Endodermal cell (in vitro differentiated cells): Measurements from ENCODE around the gene TCTN2. TPM values are rescaled to one million over a fixed set of nuclear protein-coding genes. Genes with fewer than 3 reads are reported as not detected.

Source experiments
- DNase-seq: peaks from one replicate; pipeline ENCODE4 v3.0.0-alpha.2; 2017
- H3K27ac ChIP-seq: 2 replicates; pipeline ENCODE4 v1.5.1; 2013; ENCODE audit warnings: mild to moderate bottlenecking, low read depth, low read length, moderate library complexity
- H3K27me3 ChIP-seq: 2 replicates; pipeline ENCODE4 v1.6.1; 2013; ENCODE audit warnings: mild to moderate bottlenecking, low read length, moderate library complexity; ENCODE audit not compliant: insufficient read depth, control insufficient read depth, poor library complexity, severe bottlenecking
- H3K36me3 ChIP-seq: 2 replicates; pipeline ENCODE4 v1.7.0; 2013; ENCODE audit warnings: mild to moderate bottlenecking, low read length, moderate library complexity; ENCODE audit not compliant: control insufficient read depth, insufficient read depth
- H3K4me1 ChIP-seq: one replicate; pipeline ENCODE4 v1.7.0; 2013; ENCODE audit warnings: low read length; ENCODE audit not compliant: control insufficient read depth, insufficient read depth
- H3K4me3 ChIP-seq: 2 replicates; pipeline ENCODE4 v1.5.1; 2013; ENCODE audit warnings: mild to moderate bottlenecking, low read length, moderate library complexity
- H3K9ac ChIP-seq: 2 replicates; pipeline ENCODE4 v1.6.1; 2013; ENCODE audit warnings: mild to moderate bottlenecking, low read length, moderate library complexity; ENCODE audit not compliant: poor library complexity, severe bottlenecking; ENCODE audit errors: extremely low read depth
- H3K9me3 ChIP-seq: 2 replicates; pipeline ENCODE4 v1.6.1; 2013; ENCODE audit warnings: mild to moderate bottlenecking, low read length, moderate library complexity; ENCODE audit not compliant: control insufficient read depth
- H3K27ac Mint-ChIP-seq: 2 replicates; pipeline ENCODE4 v1.8.0; 2020; ENCODE audit warnings: mixed read lengths
- H3K27me3 Mint-ChIP-seq: 2 replicates; pipeline ENCODE4 v1.8.0; 2021; ENCODE audit warnings: mild to moderate bottlenecking, mixed read lengths; ENCODE audit not compliant: insufficient read depth
- H3K36me3 Mint-ChIP-seq: 2 replicates; pipeline ENCODE4 v1.8.0; 2020; ENCODE audit warnings: low read depth, mixed read lengths
- H3K4me1 Mint-ChIP-seq: 2 replicates; pipeline ENCODE4 v1.8.0; 2020; ENCODE audit warnings: mixed read lengths
- H3K4me3 Mint-ChIP-seq: 2 replicates; pipeline ENCODE4 v1.8.0; 2020; ENCODE audit warnings: mild to moderate bottlenecking, moderate library complexity, mixed read lengths
- H3K9me3 Mint-ChIP-seq: 2 replicates; pipeline ENCODE4 v1.8.0; 2020; ENCODE audit warnings: mild to moderate bottlenecking, mixed read lengths
- WGBS, 2 experiments: methylation state at CpG; one replicate each; pipeline versions ENCODE4 v1.1.5 to v1.1.7; 2013; ENCODE audit warnings: missing lambda C conversion rate in 2 of 2, mixed read lengths in 1 of 2; ENCODE audit not compliant: insufficient coverage in 1 of 2, insufficient read length in 1 of 2; 5-methylcytosine and 5-hydroxymethylcytosine counted together
- total RNA-seq, 2 donors: library from RNA; stranded (reverse); fragmentation: NEBNext Ultra II Directional in 1 of 2; extraction: Animal tissue kit (Norgen Biotek cat#: 25700) in 1 of 2; gene quantifications; 2 replicates in 1 of 2; 3 replicates in 1 of 2; pipeline ENCODE4 v1.2.1, GENCODE V29; 2021
- TF ChIP-seq, protein P1 (sequence below): fragments of 200-600 bp; sonication (generic); conservative IDR thresholded peaks from 2 replicates; pipeline ENCODE4 v1.5.0; 2021; ENCODE audit warnings: antibody characterized with exemption, mild to moderate bottlenecking

The TCTN2 gene
- total RNA-seq, 2 donors from 2014 or later = 19.2 to 25.6 TPM

DNA sequence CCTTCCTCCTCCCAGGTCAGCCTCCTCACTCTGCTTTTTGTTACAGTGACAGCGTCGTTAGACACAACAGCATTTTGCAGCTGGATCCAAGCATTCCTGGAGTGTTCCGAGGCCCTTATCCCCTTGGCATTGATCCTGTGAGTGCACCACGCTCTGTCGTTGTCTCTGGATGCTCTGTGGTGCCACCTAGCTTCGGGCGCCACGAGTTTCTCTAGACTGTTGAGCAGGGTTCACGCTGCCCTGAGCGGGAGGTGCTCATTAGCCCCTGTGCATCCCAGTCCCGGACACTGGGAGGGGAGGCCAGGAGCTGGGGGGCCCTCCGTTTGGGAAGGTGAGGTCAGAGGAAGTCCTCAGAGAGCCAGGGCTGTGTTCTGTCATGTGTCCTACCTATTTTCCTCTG, 73.9 kb downstream of the TCTN2 start:
- TF ChIP-seq, protein P1, sequence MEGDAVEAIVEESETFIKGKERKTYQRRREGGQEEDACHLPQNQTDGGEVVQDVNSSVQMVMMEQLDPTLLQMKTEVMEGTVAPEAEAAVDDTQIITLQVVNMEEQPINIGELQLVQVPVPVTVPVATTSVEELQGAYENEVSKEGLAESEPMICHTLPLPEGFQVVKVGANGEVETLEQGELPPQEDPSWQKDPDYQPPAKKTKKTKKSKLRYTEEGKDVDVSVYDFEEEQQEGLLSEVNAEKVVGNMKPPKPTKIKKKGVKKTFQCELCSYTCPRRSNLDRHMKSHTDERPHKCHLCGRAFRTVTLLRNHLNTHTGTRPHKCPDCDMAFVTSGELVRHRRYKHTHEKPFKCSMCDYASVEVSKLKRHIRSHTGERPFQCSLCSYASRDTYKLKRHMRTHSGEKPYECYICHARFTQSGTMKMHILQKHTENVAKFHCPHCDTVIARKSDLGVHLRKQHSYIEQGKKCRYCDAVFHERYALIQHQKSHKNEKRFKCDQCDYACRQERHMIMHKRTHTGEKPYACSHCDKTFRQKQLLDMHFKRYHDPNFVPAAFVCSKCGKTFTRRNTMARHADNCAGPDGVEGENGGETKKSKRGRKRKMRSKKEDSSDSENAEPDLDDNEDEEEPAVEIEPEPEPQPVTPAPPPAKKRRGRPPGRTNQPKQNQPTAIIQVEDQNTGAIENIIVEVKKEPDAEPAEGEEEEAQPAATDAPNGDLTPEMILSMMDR = peak; percentile 63
- Histone ChIP-seq H3K9me3 (no peaks in the 10 kb centered on the region), H3K4me1 (no peaks in the 10 kb centered on the region), H3K9ac (no peak overlapping the region), H3K4me3 (no peak overlapping the region), H3K27me3 (no peaks in the 10 kb centered on the region), H3K36me3 (peaks cover 82% of the 10 kb centered on the region), H3K27ac (no peak overlapping the region)
- Mint-ChIP-seq H3K27ac (peak overlapping the region; percentile 32), H3K36me3 (peaks cover 81% of the 10 kb centered on the region), H3K27me3 (no peaks in the 10 kb centered on the region), H3K9me3 (no peaks in the 10 kb centered on the region), H3K4me1 (no peaks in the 10 kb centered on the region), H3K4me3 (no peak overlapping the region)
- 91 to 98% methylated on average over 6 to 12 of the region's 12 CpGs for whole genome bisulfite sequencing, 2 experiments
- DNase-seq = peak; percentile 75

GRCh38 chr12:123747309-123747708, 76.4 kb downstream of the TCTN2 start:
- Mint-ChIP-seq H3K9me3 (no peaks in the 10 kb centered on the region), H3K4me3 (no peak overlapping the region), H3K27me3 (no peaks in the 10 kb centered on the region), H3K36me3 (peaks cover 80% of the 10 kb centered on the region), H3K4me1 (no peaks in the 10 kb centered on the region), H3K27ac (no peak overlapping the region)
- Histone ChIP-seq H3K36me3 (peaks cover 81% of the 10 kb centered on the region), H3K27me3 (no peaks in the 10 kb centered on the region), H3K4me1 (no peaks in the 10 kb centered on the region), H3K4me3 (no peak overlapping the region), H3K9ac (no peak overlapping the region), H3K9me3 (no peaks in the 10 kb centered on the region), H3K27ac (no peak overlapping the region)
- DNase-seq = no peak
- WGBS, 2 experiments = 80 to 96% methylated on average over 1 to 4 of the region's 5 CpGs
- TF ChIP-seq, protein P1 = no peak

- Histone ChIP-seq H3K4me1 (no peaks in the 10 kb centered on the region), H3K36me3 (peaks cover 81% of the 10 kb centered on the region), H3K9ac (no peak overlapping the region), H3K27me3 (no peaks in the 10 kb centered on the region), H3K27ac (no peak overlapping the region), H3K4me3 (no peak overlapping the region), H3K9me3 (no peaks in the 10 kb centered on the region)
- H3K36me3 Mint-ChIP-seq = peaks cover 79% of the 10 kb centered on the region
- 94 to 96% methylated on average over 5 to 6 of the region's 6 CpGs for WGBS, 2 experiments
- no peak overlapping the region for H3K27ac Mint-ChIP-seq
- DNase-seq = no peak
- no peaks in the 10 kb centered on the region for H3K9me3 Mint-ChIP-seq
- H3K27me3 Mint-ChIP-seq = no peaks in the 10 kb centered on the region
- no peaks in the 10 kb centered on the region for H3K4me1 Mint-ChIP-seq
- TF ChIP-seq, protein P1 = no peak
- H3K4me3 Mint-ChIP-seq = no peak overlapping the region
These were observed 77.2 kb downstream of the TCTN2 start for GRCh38 chr12:123748161-123748560.
